GM12878 (cell line): ENCODE results near the gene CDC45. TPM values are rescaled to one million over a fixed set of nuclear protein-coding genes. Genes with fewer than 3 reads are reported as not detected.

Experiments used
- ATAC-seq: fragments of 200-7000 bp; cut with Tn5 transposase; 3 replicates; pipeline ENCODE4 v1.9.1; 2020; ENCODE audit warnings: mild to moderate bottlenecking, moderate library complexity
- BruUV-seq: library from RNA; stranded (reverse); fragments of 400-500 nt; replicated peaks from 2 replicates; lab custom pipeline; 2021; lab: Mats Ljungman, UMichigan
- CTCF ChIA-PET: fragments of 300-600 bp; sonication (Branson Sonifier 250); formaldehyde crosslinking; extraction: SDS; loops from one replicate; lab custom pipeline; 2021; ENCODE audit warnings: inconsistent platforms; lab: Yijun Ruan, JAX
- POLR2A ChIA-PET: fragments of 350-600 bp; formaldehyde crosslinking; extraction: SDS; loops from one replicate; lab custom pipeline; 2021; ENCODE audit warnings: inconsistent platforms; lab: Charles Lee
- RAD21 ChIA-PET: fragments of 300-600 bp; sonication (Branson Sonifier 250); formaldehyde crosslinking; loops from one replicate; lab custom pipeline; 2023; ENCODE audit warnings: antibody characterized with exemption; ENCODE audit not compliant: unreplicated experiment; lab: Charles Lee
- SMC1A ChIA-PET: fragments of 300-600 bp; sonication (Branson Sonifier 250); formaldehyde crosslinking; loops from one replicate; lab custom pipeline; 2023; ENCODE audit not compliant: unreplicated experiment, uncharacterized antibody; lab: Charles Lee
- DNase-seq: peaks from one replicate; pipeline ENCODE4 v3.0.0-alpha.2; 2011; ENCODE audit warnings: low read depth, low spot score
- FAIRE-seq: peaks from 3 replicates; lab custom pipeline; 2011; peaks lifted over from hg19 to GRCh38; lab: Jason Lieb, UNC
- H2AFZ ChIP-seq: 2 replicates; pipeline ENCODE4 v1.6.0; 2011; ENCODE audit warnings: low read depth, low read length, control low read depth; ENCODE audit not compliant: control insufficient read depth
- H3K27ac ChIP-seq: 2 replicates; pipeline ENCODE4 v1.5.1; 2011; ENCODE audit warnings: control low read depth; ENCODE audit not compliant: control insufficient read depth, insufficient read depth
- H3K27me3 ChIP-seq, 2 experiments: replicated peaks in 1 of 2; 2 replicates each; pipeline versions ENCODE4 v1.6.0 to v1.6.1; 2011; ENCODE audit warnings: low read length in 1 of 2; ENCODE audit not compliant: control insufficient read depth in 2 of 2, insufficient read depth in 2 of 2
- H3K36me3 ChIP-seq, 2 experiments: 2 replicates each; pipeline ENCODE4 v1.5.1; 2011; ENCODE audit warnings: low read length in 1 of 2; ENCODE audit not compliant: control insufficient read depth in 2 of 2, insufficient read depth in 2 of 2
- H3K4me1 ChIP-seq: 2 replicates; pipeline ENCODE4 v1.6.1; 2011; ENCODE audit warnings: mild to moderate bottlenecking, low read length, moderate library complexity, mixed read lengths; ENCODE audit not compliant: control insufficient read depth, insufficient read depth
- H3K4me2 ChIP-seq: 2 replicates; pipeline ENCODE4 v1.6.0; 2011; ENCODE audit warnings: control low read depth; ENCODE audit not compliant: control insufficient read depth, insufficient read depth
- H3K4me3 ChIP-seq: fragments of 200-600 bp; sonication (generic); 2 replicates; pipeline ENCODE4 v1.5.1; 2016
- H3K79me2 ChIP-seq: 2 replicates; pipeline ENCODE4 v1.6.0; 2011; ENCODE audit warnings: low read length; ENCODE audit not compliant: control insufficient read depth, insufficient read depth
- H3K9ac ChIP-seq: 2 replicates; pipeline ENCODE4 v1.8.0; 2011; ENCODE audit warnings: low read length, control low read depth, mixed read lengths; ENCODE audit not compliant: control insufficient read depth, insufficient read depth
- H3K9me3 ChIP-seq: replicated peaks from 3 replicates; pipeline ENCODE4 v1.5.1; 2011; ENCODE audit warnings: mild to moderate bottlenecking, low read length; ENCODE audit not compliant: control insufficient read depth, insufficient read depth
- H4K20me1 ChIP-seq: 2 replicates; pipeline ENCODE4 v1.6.0; 2011; ENCODE audit not compliant: control insufficient read depth, insufficient read depth
- CBX3 ChIP-seq: fragments of 200-600 bp; sonication (generic); IDR thresholded peaks from 2 replicates; pipeline ENCODE4 v1.6.1; 2016; ENCODE audit warnings: low read depth, borderline replicate concordance
- EED ChIP-seq: sonication (generic); IDR thresholded peaks from 2 replicates; pipeline ENCODE4 v1.6.1; 2016; ENCODE audit warnings: antibody characterized with exemption, low read depth
- ESRRA ChIP-seq: IDR thresholded peaks from 2 replicates; pipeline ENCODE4 v1.6.1; 2012; ENCODE audit warnings: mild to moderate bottlenecking, low read length, improper control_type of control experiment
- FOS ChIP-seq: IDR thresholded peaks from 3 replicates; pipeline ENCODE4 v1.6.1; 2011; ENCODE audit warnings: borderline replicate concordance; ENCODE audit not compliant: insufficient read length; ENCODE audit errors: extremely low read depth
- FOXM1 ChIP-seq: IDR thresholded peaks from 2 replicates; pipeline ENCODE4 v1.6.1; 2012; ENCODE audit warnings: low read depth, mild to moderate bottlenecking, inconsistent platforms, low read length, moderate library complexity
- MEF2B ChIP-seq: fragments of 450-650 bp; IDR thresholded peaks from 2 replicates; pipeline ENCODE4 v1.6.1; 2018; ENCODE audit warnings: mild to moderate bottlenecking, moderate library complexity; ENCODE audit not compliant: partially characterized antibody, poor library complexity, severe bottlenecking
- NBN ChIP-seq: fragments of 450-650 bp; IDR thresholded peaks from 2 replicates; pipeline ENCODE4 v1.6.1; 2016
- NFXL1 ChIP-seq: fragments of 450-650 bp; IDR thresholded peaks from 2 replicates; pipeline ENCODE4 v1.6.1; 2017; ENCODE audit warnings: antibody characterized with exemption, mild to moderate bottlenecking, borderline replicate concordance
- POLR2AphosphoS2 ChIP-seq: IDR thresholded peaks from 2 replicates; pipeline ENCODE4 v1.6.1; 2011; ENCODE audit warnings: low read depth, mild to moderate bottlenecking, low read length, improper control_type of control experiment, moderate library complexity
- RCOR1 ChIP-seq: conservative IDR thresholded peaks from 2 replicates; pipeline ENCODE4 v1.6.1; 2012; ENCODE audit warnings: low read depth, low read length, improper control_type of control experiment
- TAF1 ChIP-seq: IDR thresholded peaks from 2 replicates; pipeline ENCODE4 v1.6.1; 2011; ENCODE audit warnings: mild to moderate bottlenecking, low read depth, low read length, borderline replicate concordance
- TCF7 ChIP-seq: IDR thresholded peaks from 2 replicates; pipeline ENCODE4 v1.6.1; 2014; ENCODE audit warnings: antibody characterized with exemption, borderline replicate concordance
- ZNF274 ChIP-seq: IDR thresholded peaks from one replicate; pipeline ENCODE4 v1.8.0; 2011; ENCODE audit not compliant: insufficient read length, insufficient read depth
- WGBS: methylation state at CpG from one replicate; pipeline ENCODE4 v1.1.6; 2016; ENCODE audit warnings: low lambda C conversion rate; ENCODE audit not compliant: insufficient replicate concordance, insufficient coverage; ENCODE audit errors: missing lambda C conversion rate; 5-methylcytosine and 5-hydroxymethylcytosine counted together
- in situ Hi-C: fragments of 300-500 bp; cut with MboI; formaldehyde crosslinking; loops from 9 replicates; pipeline ENCODE4 v1.14.3; 2018; ENCODE audit warnings: mixed read lengths
- intact Hi-C: fragments of 100-400 bp; cut with micrococcal nuclease; formaldehyde crosslinking; loops from one replicate; pipeline ENCODE4 v1.14.2; 2022; ENCODE audit not compliant: unreplicated experiment
- polyA plus RNA-seq, 11 experiments: library from polyadenylated mRNA; depleted of rRNA in 4 of 11; unstranded in 6 of 11; stranded (reverse) in 5 of 11; fragments of >200 nt; fragmentation: Nextera tagmentation in 4 of 11; fragmentation: Illumina TruSeq in 1 of 11; extraction: Ambion mirVana in 4 of 11; extraction: Trizol in 1 of 11; gene quantifications; 1 replicate in 1 of 11; 2 replicates in 10 of 11; pipeline versions ENCODE4 v1.2.1 to v1.2.3, GENCODE V29; 2011 to 2016; ENCODE audit warnings: inconsistent platforms in 2 of 11, missing spikeins in 2 of 11, low read depth in 1 of 11
- total RNA-seq, 4 experiments: library from RNA; depleted of rRNA in 3 of 4; stranded (reverse); fragments of >200 nt in 3 of 4; fragmentation: Illumina TruSeq in 1 of 4; extraction: Trizol in 1 of 4; gene quantifications; 2 replicates each; pipeline versions ENCODE4 v1.2.1 to v1.2.3, GENCODE V29; 2013 to 2021
- TF ChIP-seq, protein P1 (sequence below): IDR thresholded peaks from 2 replicates; pipeline ENCODE4 v1.6.1; 2012; ENCODE audit warnings: low read length, inconsistent platforms
- TF ChIP-seq, protein P2 (sequence below): IDR thresholded peaks from 2 replicates; pipeline ENCODE4 v1.6.1; 2012; ENCODE audit warnings: low read depth, low read length, improper control_type of control experiment
- TF ChIP-seq, protein P3 (sequence below): fragments of 450-650 bp; IDR thresholded peaks from 2 replicates; pipeline ENCODE4 v1.6.1; 2014; ENCODE audit warnings: mild to moderate bottlenecking
- TF ChIP-seq, protein P4 (sequence below): fragments of 450-650 bp; IDR thresholded peaks from 2 replicates; pipeline ENCODE4 v1.6.1; 2016; ENCODE audit warnings: mild to moderate bottlenecking

CDC45 gene
- total and polyA plus RNA-seq, 10 of the 15 experiments (the other 5 are each of a cell fraction or from before 2014, with no cell fraction given), result 40.8 to 88.5 (median 54.2) TPM

DNA sequence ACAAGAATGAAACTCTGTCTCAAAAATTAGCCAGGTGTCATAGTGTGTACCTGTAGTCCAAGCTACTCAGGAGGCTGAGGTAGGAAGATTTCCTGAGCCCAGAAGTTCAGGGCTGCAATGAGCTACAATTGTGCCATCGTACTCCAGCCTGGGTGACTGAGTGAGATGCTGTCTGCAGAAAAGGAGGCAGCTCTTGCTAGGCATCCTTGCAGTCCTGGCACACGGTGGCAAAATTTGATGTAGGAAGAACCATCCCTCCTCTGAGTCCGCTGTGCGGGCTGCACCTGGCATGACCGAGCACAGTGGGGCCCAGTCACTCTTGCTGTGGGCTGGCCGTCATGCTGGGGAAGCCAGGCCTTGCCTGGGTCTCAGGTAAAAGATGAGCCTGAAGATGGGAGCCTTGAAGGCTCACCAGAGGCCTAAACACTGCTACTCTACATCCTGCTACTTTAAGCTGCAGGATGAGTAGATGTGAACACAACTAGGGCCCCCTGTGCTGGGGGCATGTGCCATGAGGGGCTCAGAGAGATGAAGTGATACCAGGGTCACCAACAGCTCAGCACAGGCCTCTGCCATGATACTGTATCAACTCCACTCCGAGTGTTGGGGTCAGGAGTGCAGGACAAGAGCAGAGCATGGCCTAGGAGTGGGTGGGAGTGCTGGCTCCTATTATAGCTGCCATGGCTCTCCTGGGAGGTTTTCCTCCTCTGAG, 18.6 kb downstream of the CDC45 start:
- Histone ChIP-seq H3K79me2 (no peaks in the 10 kb centered on the region), H3K4me2 (no peak overlapping the region), H2AFZ (no peak overlapping the region), H3K27me3 (no peaks in the 10 kb centered on the region), H3K27ac (no peak overlapping the region), H4K20me1 (no peaks in the 10 kb centered on the region), H3K4me1 (no peaks in the 10 kb centered on the region), H3K4me3 (no peak overlapping the region), H3K9ac (no peak overlapping the region), H3K9me3 (no peaks in the 10 kb centered on the region), H3K36me3 (peaks cover 17 to 25% of the 10 kb centered on the region in 2 experiments; a peak in 3 of 4 replicates)
- WGBS, result 99% methylated on average over 7 of the region's 7 CpGs
- in situ Hi-C loops (no loop called here), intact Hi-C loops (no loop called here)
- ChIA-PET SMC1A (interaction anchor here (1.4 kb wide), 1 partner anchor 132 kb away, joined by 3 read pairs; no protein-coding TSS in a partner anchor), CTCF (no interaction called here), RAD21 (no interaction called here)
- ATAC-seq (no peak), DNase-seq (no peak), FAIRE-seq (no peak)
- no TSS peak for BruUV-seq
- TF ChIP-seq MEF2B, result no peak
- TF ChIP-seq, protein P1, sequence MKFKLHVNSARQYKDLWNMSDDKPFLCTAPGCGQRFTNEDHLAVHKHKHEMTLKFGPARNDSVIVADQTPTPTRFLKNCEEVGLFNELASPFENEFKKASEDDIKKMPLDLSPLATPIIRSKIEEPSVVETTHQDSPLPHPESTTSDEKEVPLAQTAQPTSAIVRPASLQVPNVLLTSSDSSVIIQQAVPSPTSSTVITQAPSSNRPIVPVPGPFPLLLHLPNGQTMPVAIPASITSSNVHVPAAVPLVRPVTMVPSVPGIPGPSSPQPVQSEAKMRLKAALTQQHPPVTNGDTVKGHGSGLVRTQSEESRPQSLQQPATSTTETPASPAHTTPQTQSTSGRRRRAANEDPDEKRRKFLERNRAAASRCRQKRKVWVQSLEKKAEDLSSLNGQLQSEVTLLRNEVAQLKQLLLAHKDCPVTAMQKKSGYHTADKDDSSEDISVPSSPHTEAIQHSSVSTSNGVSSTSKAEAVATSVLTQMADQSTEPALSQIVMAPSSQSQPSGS, result no peak
- TF ChIP-seq, protein P2, sequence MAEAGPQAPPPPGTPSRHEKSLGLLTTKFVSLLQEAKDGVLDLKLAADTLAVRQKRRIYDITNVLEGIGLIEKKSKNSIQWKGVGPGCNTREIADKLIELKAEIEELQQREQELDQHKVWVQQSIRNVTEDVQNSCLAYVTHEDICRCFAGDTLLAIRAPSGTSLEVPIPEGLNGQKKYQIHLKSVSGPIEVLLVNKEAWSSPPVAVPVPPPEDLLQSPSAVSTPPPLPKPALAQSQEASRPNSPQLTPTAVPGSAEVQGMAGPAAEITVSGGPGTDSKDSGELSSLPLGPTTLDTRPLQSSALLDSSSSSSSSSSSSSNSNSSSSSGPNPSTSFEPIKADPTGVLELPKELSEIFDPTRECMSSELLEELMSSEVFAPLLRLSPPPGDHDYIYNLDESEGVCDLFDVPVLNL, result no peak
- no peak for TF ChIP-seq ESRRA
- TF ChIP-seq TCF7, result no peak
- TF ChIP-seq TAF1, result no peak
- TF ChIP-seq, protein P3, sequence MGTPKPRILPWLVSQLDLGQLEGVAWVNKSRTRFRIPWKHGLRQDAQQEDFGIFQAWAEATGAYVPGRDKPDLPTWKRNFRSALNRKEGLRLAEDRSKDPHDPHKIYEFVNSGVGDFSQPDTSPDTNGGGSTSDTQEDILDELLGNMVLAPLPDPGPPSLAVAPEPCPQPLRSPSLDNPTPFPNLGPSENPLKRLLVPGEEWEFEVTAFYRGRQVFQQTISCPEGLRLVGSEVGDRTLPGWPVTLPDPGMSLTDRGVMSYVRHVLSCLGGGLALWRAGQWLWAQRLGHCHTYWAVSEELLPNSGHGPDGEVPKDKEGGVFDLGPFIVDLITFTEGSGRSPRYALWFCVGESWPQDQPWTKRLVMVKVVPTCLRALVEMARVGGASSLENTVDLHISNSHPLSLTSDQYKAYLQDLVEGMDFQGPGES, result no peak
- no peak for TF ChIP-seq NBN
- TF ChIP-seq, protein P4, sequence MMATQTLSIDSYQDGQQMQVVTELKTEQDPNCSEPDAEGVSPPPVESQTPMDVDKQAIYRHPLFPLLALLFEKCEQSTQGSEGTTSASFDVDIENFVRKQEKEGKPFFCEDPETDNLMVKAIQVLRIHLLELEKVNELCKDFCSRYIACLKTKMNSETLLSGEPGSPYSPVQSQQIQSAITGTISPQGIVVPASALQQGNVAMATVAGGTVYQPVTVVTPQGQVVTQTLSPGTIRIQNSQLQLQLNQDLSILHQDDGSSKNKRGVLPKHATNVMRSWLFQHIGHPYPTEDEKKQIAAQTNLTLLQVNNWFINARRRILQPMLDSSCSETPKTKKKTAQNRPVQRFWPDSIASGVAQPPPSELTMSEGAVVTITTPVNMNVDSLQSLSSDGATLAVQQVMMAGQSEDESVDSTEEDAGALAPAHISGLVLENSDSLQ, result no peak
- TF ChIP-seq EED, result no peak
- TF ChIP-seq POLR2AphosphoS2, result no peak
- TF ChIP-seq NFXL1, result no peak
- TF ChIP-seq FOXM1, result no peak
- TF ChIP-seq ZNF274, result no peak
- TF ChIP-seq CBX3, result no peak
- TF ChIP-seq RCOR1, result no peak
- TF ChIP-seq FOS, result no peak
- TF ChIP-seq, all 136 proteins: peak for 0
- POLR2A ChIA-PET, result no interaction called here
